HG03565 (cell line): ENCODE results near the gene PRKACB.

Source experiments
- ATAC-seq: cut with Tn5 transposase; IDR thresholded peaks from one replicate; pipeline ENCODE4 v1.9.1; 2021; ENCODE audit warnings: mild to moderate bottlenecking, moderate library complexity; ENCODE audit not compliant: unreplicated experiment

The PRKACB gene

DNA sequence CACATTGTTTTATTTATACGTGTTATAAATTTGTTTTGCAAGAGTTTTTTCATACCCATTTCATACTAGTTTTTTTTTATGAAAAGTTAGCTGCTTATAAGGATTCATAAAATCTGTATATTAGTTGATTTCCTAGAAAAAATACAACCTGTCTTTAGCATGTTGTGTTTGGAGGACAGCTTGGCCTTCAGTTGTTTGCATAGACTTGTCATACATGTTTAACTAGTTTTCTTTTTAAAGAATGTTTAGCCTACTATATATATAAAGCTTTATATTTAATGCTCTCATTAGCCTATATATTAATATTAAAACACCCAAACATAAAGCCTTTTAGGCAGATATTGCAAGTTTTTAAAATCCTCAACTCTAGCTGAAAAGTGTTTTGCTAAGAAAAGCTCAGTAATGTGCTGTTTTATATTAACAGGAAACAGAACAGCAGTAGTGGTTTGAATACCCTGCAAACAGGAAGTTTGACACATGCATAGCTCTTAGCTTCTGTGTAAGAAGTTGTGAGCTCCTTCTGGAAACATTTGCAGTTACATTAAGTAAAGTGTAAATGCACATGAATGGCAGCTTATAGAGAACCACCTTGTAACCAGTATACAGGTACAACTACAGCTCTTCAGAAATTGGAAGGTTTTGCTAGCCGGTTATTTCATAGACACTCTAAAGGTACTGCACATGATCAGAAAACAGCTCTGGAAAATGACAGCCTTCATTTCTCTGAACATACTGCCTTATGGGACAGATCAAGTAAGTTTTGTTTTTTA, at the start of gene PRKACB:
Gene PRKACB (plus strand): TSS at position 476 of the 770 bp plus-strand sequence. CDS start 91 bp downstream, at position 567.
- peak; percentile 90 for ATAC-seq

DNA sequence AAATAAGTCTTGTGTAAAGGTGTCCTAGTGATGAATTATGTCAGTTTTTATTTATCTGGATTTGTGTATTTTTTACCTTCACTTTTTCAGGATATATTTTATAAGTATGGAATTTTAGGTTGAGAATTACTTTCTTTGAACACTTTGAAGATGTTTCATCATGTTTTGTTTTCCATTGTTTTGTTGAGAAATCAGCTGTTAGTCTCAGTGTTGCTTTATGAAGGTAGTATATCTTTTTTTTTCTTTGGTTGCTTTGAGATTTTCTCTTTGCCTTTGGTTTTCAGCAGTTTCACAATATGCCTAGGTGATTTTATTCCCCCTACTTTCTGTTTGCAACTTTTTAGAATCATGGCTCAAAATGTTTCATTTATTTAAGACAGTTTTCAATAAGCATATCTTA, 48.8 kb upstream of the PRKACB start:
- no peak for ATAC-seq

DNA sequence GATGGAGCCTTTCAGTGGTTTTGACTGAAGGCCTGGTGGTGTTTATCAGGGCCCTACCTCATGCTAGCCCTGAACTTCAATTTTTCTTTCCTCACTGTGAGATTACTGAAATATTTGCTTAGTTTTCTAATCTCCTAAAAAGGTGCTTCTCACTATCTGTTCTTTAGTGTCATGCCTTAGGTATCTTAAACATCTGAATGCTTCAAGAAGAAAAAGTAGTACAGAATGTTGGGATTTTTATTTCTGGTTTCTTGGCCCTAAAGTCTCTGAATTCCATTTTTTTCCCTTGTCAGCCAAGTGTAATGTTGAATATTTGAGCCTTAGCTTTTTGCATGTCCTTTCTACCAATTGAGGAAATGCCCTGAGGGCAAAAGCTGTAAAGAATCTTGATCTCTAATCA, 47.9 kb upstream of the PRKACB start:
- ATAC-seq: no peak

DNA sequence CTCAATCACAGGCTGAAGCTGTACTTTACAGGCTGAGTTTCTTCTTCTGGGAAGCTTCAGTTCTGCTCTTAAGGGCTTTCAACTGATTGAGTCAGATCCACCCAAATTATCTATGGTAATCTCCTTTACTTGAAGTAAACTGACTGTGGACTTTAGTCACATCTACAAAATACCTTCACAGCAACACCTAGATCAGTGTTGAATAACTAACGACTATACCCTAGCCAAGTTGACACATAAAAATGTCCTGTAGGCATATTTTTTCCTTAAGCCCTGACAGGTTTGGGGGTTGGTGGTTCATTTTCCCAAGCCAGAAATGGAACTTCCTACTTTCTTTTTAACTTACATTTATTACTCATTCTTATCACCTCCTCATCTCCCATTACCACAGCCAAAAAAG, 42.9 kb upstream of the PRKACB start:
- ATAC-seq: no peak

DNA sequence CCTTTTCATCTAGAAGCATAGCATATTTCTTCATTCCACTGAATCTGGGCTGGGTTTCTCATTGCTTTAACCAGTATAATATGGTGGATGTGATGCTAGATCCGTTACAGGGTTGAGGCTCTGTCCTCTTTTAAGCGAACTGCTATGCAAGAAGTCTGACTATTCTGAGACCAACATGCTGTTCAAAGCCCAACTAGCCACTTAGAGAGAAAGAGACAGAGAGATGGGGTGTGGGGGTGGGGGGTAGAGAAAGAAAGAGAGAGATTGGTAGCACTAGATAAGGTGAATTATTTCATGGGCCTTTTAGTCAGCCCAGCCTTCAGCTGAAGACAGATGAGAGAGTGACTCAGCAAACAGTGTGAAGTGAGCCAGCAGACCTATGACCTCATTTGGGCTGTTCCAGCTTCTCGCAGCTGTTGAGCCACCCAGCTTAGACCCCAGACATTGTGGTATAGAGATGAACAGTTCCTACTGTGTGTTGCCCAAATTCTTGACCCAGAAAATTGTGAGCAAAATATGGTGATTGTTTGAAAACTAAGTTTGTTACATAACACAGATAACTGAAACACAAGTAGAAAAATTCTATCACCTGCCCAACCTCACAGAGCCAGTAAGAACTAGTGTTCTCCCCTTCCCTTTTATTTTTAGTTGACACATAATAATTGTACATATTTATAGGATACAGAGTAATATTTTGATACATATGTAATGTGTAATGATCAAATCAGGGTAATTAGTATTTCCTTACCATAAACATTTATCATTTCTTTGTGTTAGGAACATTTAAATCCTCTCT, 40.7 kb upstream of the PRKACB start:
- ATAC-seq: peak; percentile 80

DNA sequence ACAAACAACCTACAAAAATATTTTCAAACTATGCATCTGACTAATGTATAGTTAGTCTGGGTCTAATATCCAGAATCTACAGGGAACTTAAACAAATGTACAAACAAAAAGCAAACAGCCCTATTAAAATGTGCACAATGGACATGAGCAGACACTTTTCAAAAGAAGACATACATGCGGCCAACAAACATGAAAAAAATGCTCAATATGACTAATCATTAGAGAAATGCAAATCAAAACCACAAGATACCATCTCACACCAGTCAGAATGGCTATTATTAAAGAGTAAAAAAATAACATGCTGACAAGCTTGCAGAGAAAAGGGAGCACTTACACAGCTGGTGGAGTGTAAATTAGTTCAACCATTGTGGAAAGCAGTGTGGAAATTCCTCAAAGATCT, 36.5 kb upstream of the PRKACB start:
- ATAC-seq: peak; percentile 69

DNA sequence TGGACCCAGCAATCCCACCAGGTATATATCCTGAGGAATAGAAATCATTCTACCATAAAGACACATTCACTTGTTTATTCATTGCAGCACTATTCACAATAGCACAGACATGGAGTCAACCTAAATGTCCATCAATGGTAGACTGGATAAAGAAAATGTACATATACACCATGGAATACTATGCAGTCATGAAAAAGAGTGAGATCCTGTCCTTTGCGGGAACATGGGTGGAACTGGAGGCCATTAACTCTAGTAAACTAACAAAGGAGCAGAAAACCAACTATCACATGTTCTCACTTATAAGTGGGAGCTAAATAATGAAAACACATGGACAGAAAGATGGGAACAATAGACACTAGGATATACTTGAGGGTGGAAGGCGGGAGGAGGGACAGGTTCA, 36.1 kb upstream of the PRKACB start:
- ATAC-seq: no peak

DNA sequence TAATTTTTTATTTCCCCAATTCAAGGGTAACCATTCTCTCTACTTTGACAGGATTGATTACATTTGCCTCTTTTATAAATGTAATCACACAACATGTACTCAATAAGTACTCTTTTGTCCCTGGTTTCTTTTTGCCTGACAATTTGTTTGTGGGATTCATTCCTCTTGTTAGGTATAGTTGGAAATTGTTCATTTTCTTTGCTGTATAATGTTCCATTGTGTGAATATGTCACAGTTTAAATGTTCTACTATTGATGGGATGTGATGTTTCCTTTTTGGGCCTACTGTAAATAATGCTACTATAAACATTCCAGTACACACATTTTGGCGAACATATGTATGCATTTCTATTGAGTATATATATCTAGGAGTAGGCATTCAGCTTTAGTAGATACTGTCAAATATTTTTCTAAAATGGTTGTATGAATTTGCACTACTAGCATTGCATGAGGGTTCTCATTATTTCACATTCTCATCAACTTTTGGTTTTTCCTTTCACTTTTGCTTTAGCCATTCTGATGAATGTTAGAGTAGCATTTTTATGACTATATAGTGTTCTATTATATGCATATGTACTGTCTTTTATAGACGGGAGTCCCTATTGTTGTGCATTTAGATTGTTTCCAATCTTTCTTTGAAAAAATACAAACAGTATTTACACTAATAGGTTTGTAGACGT, 35.0 kb upstream of the PRKACB start:
- ATAC-seq: no peak

DNA sequence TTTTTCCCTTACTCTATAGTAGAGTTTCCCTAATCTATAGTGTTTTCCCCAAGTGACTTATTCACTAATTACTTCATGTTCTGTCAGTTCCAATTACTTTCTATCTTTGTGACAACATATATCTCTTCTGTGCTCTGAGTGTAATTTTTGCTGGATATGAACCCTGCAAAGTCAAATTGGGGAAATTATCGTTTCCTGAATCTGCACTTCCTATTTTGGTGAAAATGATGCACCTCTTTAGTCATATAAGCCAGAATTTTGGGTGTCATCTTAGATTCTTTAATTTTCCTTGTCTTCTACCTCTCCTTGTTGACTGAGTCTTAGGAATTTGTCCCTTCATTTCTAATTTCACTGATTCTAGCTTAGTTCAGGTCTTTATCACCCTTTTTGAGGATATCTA, 33.4 kb upstream of the PRKACB start:
- ATAC-seq: no peak

DNA sequence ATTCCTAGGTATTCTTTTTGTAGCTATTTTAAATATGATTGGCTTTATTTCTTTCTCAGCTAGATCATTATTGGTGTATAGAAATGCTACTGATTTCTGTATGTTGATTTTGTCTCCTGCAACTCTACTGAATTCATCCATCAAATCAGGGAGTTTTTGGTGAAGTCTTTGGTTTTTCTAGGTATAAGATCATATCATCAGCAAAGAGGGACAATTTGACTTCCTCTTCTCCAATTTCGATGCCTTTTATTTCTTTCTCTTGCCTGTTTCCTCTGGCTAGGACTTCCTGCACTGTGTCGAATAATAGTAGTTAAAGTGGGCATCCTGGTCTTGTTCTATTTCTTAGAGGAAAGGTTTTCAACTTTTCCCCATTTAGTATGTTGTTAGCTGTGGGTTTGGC, 27.5 kb upstream of the PRKACB start:
- no peak for ATAC-seq

DNA sequence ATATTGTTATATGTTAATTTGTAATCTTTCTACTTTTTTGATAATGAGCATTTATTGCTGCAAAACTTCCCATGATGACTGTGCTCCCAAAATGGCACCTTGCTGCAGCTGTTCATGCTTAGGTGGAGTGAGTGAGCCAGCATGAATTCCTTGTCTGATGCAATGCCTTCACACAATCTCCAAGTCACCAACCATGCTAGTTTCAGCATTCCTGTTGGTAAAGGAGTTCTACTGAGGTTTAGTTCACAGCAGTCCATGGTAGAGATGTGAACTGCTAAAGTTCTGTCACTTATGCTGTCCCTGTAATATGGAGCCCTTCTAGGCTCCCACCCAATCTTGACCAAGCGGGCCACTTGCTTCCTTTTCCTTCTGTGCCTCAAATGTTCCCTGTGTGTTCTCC, 26.2 kb upstream of the PRKACB start:
- ATAC-seq: no peak

DNA sequence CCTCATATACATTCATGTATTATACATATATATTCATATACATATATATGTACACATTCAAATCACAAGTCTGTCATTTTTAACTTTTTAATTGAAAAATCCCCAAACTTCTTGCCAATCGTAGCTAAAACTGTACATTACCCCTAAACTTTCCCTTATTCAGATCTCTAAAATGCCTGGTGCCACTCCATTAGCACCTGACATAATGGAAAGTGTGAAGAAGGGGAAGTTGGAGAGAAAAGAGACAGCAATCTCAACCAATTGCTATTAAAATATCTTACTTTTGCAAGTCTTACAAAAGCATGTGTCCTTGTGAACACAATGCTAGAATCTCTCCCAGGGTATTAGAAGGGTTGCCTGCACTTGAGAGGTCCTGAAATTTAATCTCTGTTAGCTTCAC, 22.7 kb upstream of the PRKACB start:
- no peak for ATAC-seq

DNA sequence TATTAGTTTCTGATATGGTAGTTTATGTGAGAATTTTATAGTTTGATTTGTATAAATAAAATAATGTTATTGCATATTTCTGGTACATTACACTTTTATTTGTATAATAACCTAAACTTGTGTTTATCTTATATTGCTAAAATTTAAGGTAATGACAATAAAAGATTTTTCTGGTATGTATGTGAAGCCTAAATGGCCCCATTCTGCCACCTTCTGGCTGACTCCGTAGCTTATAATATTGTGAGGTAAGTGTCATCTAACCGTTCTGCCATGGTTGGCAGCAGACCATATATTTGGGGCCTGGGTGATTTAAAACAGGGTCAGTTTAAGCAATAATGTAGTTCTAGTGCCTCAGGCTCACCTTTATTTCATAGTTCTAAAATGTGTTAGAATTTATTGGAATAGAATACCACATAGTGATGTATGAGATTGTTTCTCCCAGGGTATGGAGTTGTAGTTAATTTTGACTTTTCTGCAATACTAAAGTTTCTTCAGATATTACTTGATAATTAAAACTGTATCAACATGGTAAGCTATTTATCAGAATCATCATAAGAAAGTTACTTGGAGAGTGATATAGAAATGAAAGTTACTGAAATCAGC, 21.2 kb upstream of the PRKACB start:
- peak; percentile 59 for ATAC-seq

DNA sequence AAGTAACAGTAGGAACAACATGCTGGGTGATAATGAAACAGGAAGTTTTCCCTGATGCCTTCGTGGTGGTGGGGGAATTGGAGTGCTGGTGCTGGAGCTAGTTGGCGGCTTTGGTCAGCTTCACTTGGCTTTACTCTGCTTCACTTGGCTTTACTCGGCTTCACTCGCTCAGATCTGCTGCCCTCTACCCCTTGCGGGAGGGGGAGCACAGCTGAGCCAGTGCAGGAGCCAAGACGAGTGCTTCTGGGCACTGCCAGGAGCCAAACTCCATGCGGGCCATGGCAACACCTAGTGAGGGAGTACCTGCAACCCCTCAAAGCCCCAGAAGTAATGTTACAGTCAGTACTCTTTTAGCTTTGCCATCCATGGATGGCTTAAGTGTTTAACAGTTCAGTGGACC, 10.6 kb upstream of the PRKACB start:
- no peak for ATAC-seq

DNA sequence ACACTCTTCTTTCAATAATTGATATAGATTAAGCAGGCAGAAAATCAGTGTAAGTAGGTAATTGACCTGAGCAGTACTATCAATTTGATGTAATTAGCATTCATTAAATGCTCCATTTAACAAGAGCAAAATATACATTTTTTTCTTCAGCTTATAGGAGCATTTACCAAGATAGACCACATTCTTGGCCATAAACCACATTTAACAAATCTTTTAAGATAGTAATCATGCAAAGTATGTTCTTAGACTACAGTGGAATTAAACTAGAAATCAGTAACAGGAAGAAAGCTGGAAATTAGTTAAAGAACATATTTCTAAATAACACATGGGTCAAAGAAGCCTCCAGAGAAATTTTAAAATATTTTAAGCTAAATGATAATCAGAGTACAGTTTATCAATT, 8.7 kb upstream of the PRKACB start:
- ATAC-seq: no peak

DNA sequence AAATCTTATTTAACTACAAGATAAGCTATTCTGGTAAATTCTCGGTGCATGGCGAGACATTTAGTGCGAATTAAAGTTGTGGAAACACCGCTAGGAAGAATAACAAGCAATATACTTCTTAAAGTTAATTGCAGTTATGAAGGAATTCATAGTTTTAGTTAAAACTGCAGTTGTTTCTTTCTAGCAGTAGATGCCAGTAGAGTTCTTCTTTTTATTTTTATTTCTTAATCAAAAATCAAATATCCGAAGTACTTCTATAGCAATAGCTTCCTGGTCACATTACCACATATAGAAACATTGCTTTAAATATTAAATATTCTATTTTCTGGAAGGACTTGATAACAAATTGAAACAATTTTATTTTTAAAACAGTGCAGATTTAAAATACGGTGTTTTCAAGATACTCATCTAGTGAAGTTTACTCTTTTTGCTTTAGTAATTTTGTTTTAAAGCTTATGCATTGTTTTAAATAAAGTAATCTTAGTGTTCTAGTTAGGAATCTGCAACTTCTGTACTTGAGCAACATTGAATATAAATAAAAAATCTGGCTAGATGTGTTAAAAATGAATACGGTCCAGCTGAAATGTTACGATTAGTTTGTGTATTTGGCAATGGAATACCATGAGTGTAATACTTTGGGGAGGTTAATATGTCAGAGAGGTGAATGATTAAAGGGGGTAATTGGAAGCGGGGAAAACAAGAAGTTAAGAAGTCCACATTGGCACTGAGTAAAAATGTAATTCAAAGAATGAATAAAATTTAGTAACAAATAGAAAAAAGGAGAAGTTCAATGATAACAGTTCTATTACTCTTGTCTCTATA, 2.7 kb upstream of the PRKACB start:
- ATAC-seq: no peak

DNA sequence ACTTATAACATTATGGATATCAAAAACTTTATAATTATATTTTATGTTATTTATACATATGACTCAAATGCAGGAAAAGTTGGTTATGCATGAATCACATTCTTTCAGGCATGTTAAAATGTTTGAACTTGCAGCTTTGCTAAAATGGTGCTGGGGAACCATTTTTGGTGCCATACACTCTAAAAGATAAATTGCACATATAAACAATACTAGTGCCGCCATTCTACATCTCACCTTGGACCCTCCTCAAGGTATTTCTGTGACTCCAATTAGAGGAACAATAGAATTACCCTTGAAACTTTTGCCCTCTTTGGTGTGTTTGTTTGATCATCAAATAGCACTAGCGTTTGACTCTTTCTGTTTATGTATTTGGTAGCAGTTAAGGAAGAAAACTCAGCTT, 997 bp downstream of the PRKACB start:
- ATAC-seq: no peak

DNA sequence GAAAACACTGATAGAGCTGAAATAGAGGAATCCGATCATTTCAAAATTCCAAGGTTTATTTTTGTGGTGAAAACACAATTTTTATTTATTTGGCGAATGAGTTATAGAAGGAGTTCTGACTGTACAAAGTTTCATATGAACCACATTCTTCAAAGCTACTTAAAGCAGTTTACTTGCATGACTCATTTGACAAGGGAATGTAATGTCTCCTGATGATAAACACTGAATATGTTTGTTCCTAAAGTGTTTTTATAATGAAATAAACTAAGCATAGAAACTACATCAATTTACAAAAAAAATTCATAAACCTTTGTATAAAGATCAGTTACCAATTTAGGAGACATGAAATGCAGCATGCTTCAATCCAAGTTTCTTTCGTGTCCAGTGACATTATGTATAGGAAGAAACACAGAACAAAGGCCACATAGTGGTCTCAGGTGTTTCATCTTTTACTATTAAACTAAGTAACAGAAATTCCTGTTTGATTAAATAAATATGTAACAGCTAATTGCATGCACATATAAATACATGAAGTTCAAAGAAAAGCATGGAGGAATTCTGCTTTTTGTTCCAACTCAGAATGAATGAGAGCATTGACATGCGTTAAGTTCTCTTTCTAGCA, 2.5 kb downstream of the PRKACB start:
- ATAC-seq: no peak

DNA sequence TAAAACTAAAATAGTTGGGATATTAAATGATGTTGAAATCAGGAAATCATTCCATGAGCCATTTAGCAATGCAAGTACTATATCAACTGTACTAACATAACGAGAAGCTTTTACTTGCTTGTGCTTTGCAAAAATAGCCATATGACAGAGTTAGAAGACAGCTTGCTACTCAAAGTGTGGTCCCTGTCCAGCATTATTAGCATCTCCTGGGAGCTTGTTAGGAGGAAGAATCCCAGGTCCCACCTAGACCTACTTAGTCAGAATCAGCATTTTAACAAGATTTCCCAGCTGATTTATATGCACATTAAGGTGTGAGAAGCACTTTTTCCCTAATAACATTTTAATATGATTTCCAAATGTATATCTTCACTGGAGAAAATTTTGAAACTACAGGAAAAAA, 4.7 kb downstream of the PRKACB start:
- ATAC-seq: no peak

DNA sequence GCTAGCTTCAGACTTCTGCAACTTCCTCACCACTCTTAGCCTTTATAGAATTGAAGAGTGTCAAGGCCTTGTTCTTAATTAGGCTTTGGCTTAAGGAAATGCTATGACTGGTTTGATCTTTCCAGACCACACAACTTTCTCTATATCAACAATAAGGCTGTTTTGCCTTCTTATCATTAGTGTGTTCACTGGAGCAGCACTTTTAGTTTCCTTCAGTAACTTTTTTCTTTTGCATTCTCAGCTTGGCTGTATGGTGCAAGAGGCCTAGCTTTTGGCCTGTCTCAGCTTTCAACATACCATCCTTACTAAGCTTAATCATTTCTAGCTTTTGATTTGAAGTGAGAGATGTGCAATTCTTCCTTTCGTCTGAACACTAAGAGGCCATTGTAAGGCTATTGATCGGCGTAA, 8.6 kb downstream of the PRKACB start:
- peak; percentile 82 for ATAC-seq
